H1 (cell line): ENCODE measurements around the gene MFSD6L. TPM values are rescaled to one million over a fixed set of nuclear protein-coding genes. Genes with fewer than 3 reads are reported as not detected.

Experiments used
- CTCF ChIA-PET: fragments of 300-600 bp; sonication (Branson Sonifier 250); formaldehyde crosslinking; loops from one replicate; lab custom pipeline; 2021; ENCODE audit not compliant: partially characterized antibody; lab: Charles Lee
- POLR2A ChIA-PET: fragments of 300-600 bp; sonication (Branson Sonifier 250); formaldehyde crosslinking; loops from one replicate; lab custom pipeline; 2021; ENCODE audit warnings: inconsistent platforms; ENCODE audit not compliant: partially characterized antibody; lab: Charles Lee
- DNase-seq, 2 experiments: peaks; one replicate each; pipeline versions ENCODE4 v3.0.0 to v3.0.0-alpha.2; 2010 to 2022; ENCODE audit warnings: low spot score in 2 of 2, low read depth in 1 of 2, mixed read lengths in 1 of 2
- FAIRE-seq: peaks from 2 replicates; lab custom pipeline; 2011; peaks lifted over from hg19 to GRCh38; lab: Jason Lieb, UNC
- H2AFZ ChIP-seq: 2 replicates; pipeline ENCODE4 v1.8.1; 2012; ENCODE audit warnings: low read length, inconsistent platforms
- H2AK5ac ChIP-seq: 2 replicates; pipeline ENCODE4 v1.6.1; 2013; ENCODE audit warnings: low read depth, low read length
- H2BK120ac ChIP-seq: replicated peaks from 2 replicates; pipeline ENCODE3; 2013; ENCODE audit warnings: low read depth, low read length, inconsistent platforms
- H2BK12ac ChIP-seq: 2 replicates; pipeline ENCODE4 v1.6.1; 2013; ENCODE audit warnings: low read depth, low read length
- H2BK15ac ChIP-seq: 2 replicates; pipeline ENCODE4 v1.6.1; 2013; ENCODE audit warnings: low read length
- H2BK20ac ChIP-seq: 2 replicates; pipeline ENCODE4 v1.6.1; 2013; ENCODE audit warnings: low read length
- H2BK5ac ChIP-seq: 2 replicates; pipeline ENCODE4 v1.6.1; 2013; ENCODE audit warnings: low read depth, low read length
- H3K14ac ChIP-seq: 2 replicates; pipeline ENCODE4 v1.6.1; 2013; ENCODE audit warnings: inconsistent platforms; ENCODE audit not compliant: insufficient read length
- H3K18ac ChIP-seq: 2 replicates; pipeline ENCODE4 v1.6.1; 2013; ENCODE audit warnings: low read length; ENCODE audit errors: extremely low read depth
- H3K23ac ChIP-seq: 2 replicates; pipeline ENCODE4 v1.6.1; 2013; ENCODE audit warnings: inconsistent platforms; ENCODE audit not compliant: insufficient read length
- H3K23me2 ChIP-seq: 2 replicates; pipeline ENCODE4 v1.6.1; 2013; ENCODE audit warnings: low read depth, low read length
- H3K27ac ChIP-seq: 2 replicates; pipeline ENCODE4 v1.6.1; 2011; ENCODE audit warnings: low read depth, low read length, inconsistent platforms
- H3K27me3 ChIP-seq, 4 experiments: replicated peaks in 1 of 4; 1 replicate in 1 of 4; 2 replicates in 3 of 4; pipeline versions ENCODE4 v1.6.1 to v1.8.1; 2011 to 2013; ENCODE audit warnings: low read length in 3 of 4, mild to moderate bottlenecking in 3 of 4, inconsistent platforms in 2 of 4, mixed read lengths in 2 of 4, moderate library complexity in 1 of 4; ENCODE audit not compliant: control insufficient read depth in 3 of 4, insufficient read depth in 3 of 4; ENCODE audit errors: extremely low read depth in 1 of 4
- H3K36me3 ChIP-seq, 4 experiments: 2 replicates each; pipeline versions ENCODE4 v1.6.1 to v1.8.1; 2011 to 2013; ENCODE audit warnings: mild to moderate bottlenecking in 4 of 4, low read length in 3 of 4, moderate library complexity in 2 of 4, control low read depth in 1 of 4, inconsistent platforms in 1 of 4; ENCODE audit not compliant: insufficient read depth in 4 of 4, control insufficient read depth in 2 of 4
- H3K4ac ChIP-seq: replicated peaks from 2 replicates; pipeline ENCODE3; 2013; ENCODE audit warnings: low read length, low read depth, mixed read lengths, inconsistent platforms; ENCODE audit not compliant: insufficient read length
- H3K4me1 ChIP-seq, 4 experiments: replicated peaks in 1 of 4; 1 replicate in 1 of 4; 2 replicates in 3 of 4; pipeline versions ENCODE4 v1.6.1 to v1.8.1; 2011 to 2013; ENCODE audit warnings: low read length in 3 of 4, inconsistent platforms in 2 of 4, mixed read lengths in 1 of 4; ENCODE audit not compliant: insufficient read depth in 4 of 4, control insufficient read depth in 3 of 4
- H3K4me2 ChIP-seq, 2 experiments: 2 replicates each; pipeline versions ENCODE4 v1.6.1 to v1.8.1; 2011 to 2013; ENCODE audit warnings: low read depth in 2 of 2, low read length in 2 of 2, control low read depth in 1 of 2, inconsistent platforms in 1 of 2, mild to moderate bottlenecking in 1 of 2; ENCODE audit not compliant: insufficient read depth in 1 of 2
- H3K4me3 ChIP-seq, 4 experiments: fragments of 200-600, 300-600 bp in 1 of 4; sonication (generic), shearing (Covaris generic), sonication (Bioruptor Twin) in 1 of 4; 2 replicates each; pipeline versions ENCODE4 v1.5.1 to v1.8.1; 2011 to 2016; ENCODE audit warnings: low read length in 4 of 4, low read depth in 3 of 4, control low read depth in 2 of 4, inconsistent platforms in 2 of 4, mild to moderate bottlenecking in 2 of 4, mixed read lengths in 1 of 4, moderate library complexity in 1 of 4; ENCODE audit not compliant: insufficient read depth in 2 of 4; ENCODE audit errors: extremely low read depth in 1 of 4
- H3K56ac ChIP-seq: replicated peaks from 2 replicates; pipeline ENCODE3; 2013; ENCODE audit warnings: low read depth, mild to moderate bottlenecking, mixed read lengths, low read length, inconsistent platforms; ENCODE audit not compliant: insufficient read length
- H3K79me1 ChIP-seq: 2 replicates; pipeline ENCODE4 v1.6.1; 2013; ENCODE audit warnings: low read depth, low read length, control low read depth
- H3K79me2 ChIP-seq, 2 experiments: 2 replicates each; pipeline versions ENCODE4 v1.6.1 to v1.8.1; 2012 to 2013; ENCODE audit warnings: low read length in 2 of 2, mild to moderate bottlenecking in 2 of 2, inconsistent platforms in 1 of 2; ENCODE audit not compliant: insufficient read depth in 2 of 2, control insufficient read depth in 1 of 2
- H3K9ac ChIP-seq, 4 experiments: replicated peaks in 1 of 4; 1 replicate in 1 of 4; 2 replicates in 3 of 4; pipeline versions ENCODE4 v1.6.1 to v1.8.1; 2011 to 2013; ENCODE audit warnings: low read depth in 3 of 4, low read length in 3 of 4, control low read depth in 2 of 4, mild to moderate bottlenecking in 2 of 4, moderate library complexity in 2 of 4, inconsistent platforms in 1 of 4; ENCODE audit errors: extremely low read depth in 1 of 4
- H3K9me3 ChIP-seq, 2 experiments: 2 replicates each; pipeline versions ENCODE4 v1.6.1 to v1.8.1; 2012 to 2013; ENCODE audit warnings: mild to moderate bottlenecking in 2 of 2, moderate library complexity in 2 of 2, control low read depth in 1 of 2, inconsistent platforms in 1 of 2, low read depth in 1 of 2, low read length in 1 of 2, mixed read lengths in 1 of 2; ENCODE audit not compliant: insufficient read depth in 2 of 2
- H4K20me1 ChIP-seq, 2 experiments: replicated peaks in 1 of 2; 2 replicates each; pipeline versions ENCODE3 to v1.8.1; 2011 to 2013; ENCODE audit warnings: inconsistent platforms in 2 of 2, low read length in 2 of 2, mild to moderate bottlenecking in 1 of 2; ENCODE audit not compliant: insufficient read depth in 2 of 2, control insufficient read depth in 1 of 2
- H4K5ac ChIP-seq: 2 replicates; pipeline ENCODE4 v1.6.1; 2013; ENCODE audit warnings: low read length, low read depth, mixed read lengths, inconsistent platforms; ENCODE audit not compliant: insufficient read length
- H4K8ac ChIP-seq: 2 replicates; pipeline ENCODE4 v1.8.0; 2013; ENCODE audit warnings: mild to moderate bottlenecking, moderate library complexity, low read length, inconsistent platforms; ENCODE audit not compliant: insufficient read depth; ENCODE audit errors: extremely low read depth
- H4K91ac ChIP-seq: replicated peaks from 2 replicates; pipeline ENCODE3; 2013; ENCODE audit warnings: low read length, mixed read lengths, inconsistent platforms; ENCODE audit not compliant: insufficient read length
- CBX5 ChIP-seq: fragments of 300-800, 300-1000 bp; sonication (generic); IDR thresholded peaks from 2 replicates; pipeline ENCODE4 v1.7.1; 2016; ENCODE audit warnings: antibody characterized with exemption, low read length, low read depth
- CBX8 ChIP-seq: fragments of 300-800, 300-1000 bp; sonication (generic); IDR thresholded peaks from 2 replicates; pipeline ENCODE4 v1.7.1; 2016; ENCODE audit warnings: low read depth, low read length, borderline replicate concordance
- JUN ChIP-seq: IDR thresholded peaks from 2 replicates; pipeline ENCODE4 v1.6.1; 2011; ENCODE audit warnings: low read depth, mild to moderate bottlenecking, improper control_type of control experiment, low read length
- JUND ChIP-seq: IDR thresholded peaks from 2 replicates; pipeline ENCODE4 v1.6.1; 2011; ENCODE audit warnings: mild to moderate bottlenecking, improper control_type of control experiment, low read length
- KDM4A ChIP-seq: IDR thresholded peaks from one replicate; pipeline ENCODE4 v1.7.1; 2012; ENCODE audit warnings: low read depth, mild to moderate bottlenecking, moderate library complexity, low read length, inconsistent platforms; ENCODE audit not compliant: severe bottlenecking
- MAFK ChIP-seq: IDR thresholded peaks from 2 replicates; pipeline ENCODE4 v1.6.1; 2012; ENCODE audit warnings: low read depth, mild to moderate bottlenecking, improper control_type of control experiment, low read length
- RFX5 ChIP-seq: IDR thresholded peaks from 2 replicates; pipeline ENCODE4 v1.6.1; 2011; ENCODE audit warnings: low read depth, low read length, improper control_type of control experiment, borderline replicate concordance
- SIRT6 ChIP-seq: IDR thresholded peaks from one replicate; pipeline ENCODE4 v1.7.1; 2012; ENCODE audit warnings: low read length, inconsistent platforms
- SP1 ChIP-seq: IDR thresholded peaks from 2 replicates; pipeline ENCODE4 v1.6.1; 2011; ENCODE audit warnings: low read depth, low read length
- WGBS, 2 experiments: shearing (Covaris generic) in 1 of 2; methylation state at CpG; one replicate each; pipeline versions ENCODE4 v1.1.6 to v1.1.7; 2013 to 2015; ENCODE audit warnings: low lambda C conversion rate in 2 of 2, mixed read lengths in 2 of 2, inconsistent platforms in 1 of 2, low coverage in 1 of 2, missing lambda C conversion rate in 1 of 2; ENCODE audit not compliant: insufficient replicate concordance in 2 of 2, insufficient coverage in 1 of 2, insufficient read length in 1 of 2; ENCODE audit errors: extremely low coverage in 1 of 2, missing lambda C conversion rate in 1 of 2; 5-methylcytosine and 5-hydroxymethylcytosine counted together
- polyA plus RNA-seq, 7 experiments: library from polyadenylated mRNA; depleted of rRNA in 3 of 7; stranded (reverse) in 5 of 7; unstranded in 2 of 7; fragments of >200 nt in 5 of 7; fragments of 200-250 nt in 2 of 7; gene quantifications; 1 replicate in 5 of 7; 2 replicates in 1 of 7; 4 replicates in 1 of 7; pipeline versions ENCODE4 v1.2.1 to v1.2.3, GENCODE V29; 2011 to 2013; ENCODE audit warnings: missing spikeins in 2 of 7, mixed read lengths in 2 of 7
- total RNA-seq: library from RNA; stranded (reverse); fragmentation: NEBNext Ultra II Directional; extraction: Animal tissue kit (Norgen Biotek cat#: 25700); gene quantifications from 2 replicates; pipeline ENCODE4 v1.2.1, GENCODE V29; 2021
- TF ChIP-seq, protein P1 (sequence below): IDR thresholded peaks from 2 replicates; pipeline ENCODE4 v1.6.1; 2012; ENCODE audit warnings: inconsistent platforms
- TF ChIP-seq, protein P2 (sequence below): IDR thresholded peaks from 2 replicates; pipeline ENCODE4 v1.6.1; 2012; ENCODE audit warnings: inconsistent platforms

MFSD6L gene
- total and polyA plus RNA-seq, 2 of the 8 experiments (the other 6 are each of a cell fraction or from before 2014, with no cell fraction given) = 2.6 to 2.7 TPM

DNA sequence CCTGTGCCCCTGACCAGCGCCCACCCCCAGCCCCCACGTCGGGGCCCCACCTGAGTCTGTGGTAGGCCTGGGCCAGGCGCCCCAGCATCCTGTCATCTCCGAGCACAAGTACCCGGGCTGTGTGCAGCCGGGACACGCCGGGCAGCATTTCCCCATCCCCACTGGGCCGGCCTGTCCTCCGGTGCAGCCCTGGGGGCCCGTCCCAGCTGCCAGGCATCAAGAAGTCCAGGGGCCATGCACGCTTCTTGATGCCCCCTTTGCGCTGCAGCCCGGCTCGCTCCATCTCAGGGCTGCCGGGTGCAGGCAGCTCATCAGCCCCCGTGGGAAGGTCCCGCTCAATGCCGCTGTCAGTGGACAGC is 29.3 kb upstream of the MFSD6L start:
- H2BK5ac ChIP-seq = no peak overlapping the region; the same call in 1 of the 2 replicates
- no peak overlapping the region for H3K4me2 ChIP-seq
- H2BK12ac ChIP-seq = no peak overlapping the region
- no peak overlapping the region for H3K4me3 ChIP-seq
- H4K20me1 ChIP-seq = peaks cover 0 to 5% of the 10 kb centered on the region in 2 experiments
- no peak for DNase-seq
- ChIA-PET POLR2A (no interaction called here), CTCF (interaction anchor here (0.9 to 2.7 kb wide), 3 partner anchors 8 to 60 kb away, joined by 3 to 14 read pairs (median 3); partner anchors contain the start of gene MFSD6L)
- no peak overlapping the region for H2AFZ ChIP-seq
- no peak overlapping the region for H3K27ac ChIP-seq
- H4K8ac ChIP-seq = peak overlapping the region; percentile 82; the same call in 1 of the 2 replicates
- H3K23ac ChIP-seq = no peak overlapping the region
- H3K9me3 ChIP-seq = 0 out of 4 replicates have a peak, but pooled peaks cover 0 to 4% of the 10 kb centered on the region in 2 experiments
- no peak overlapping the region for H3K4ac ChIP-seq
- no peak for TF ChIP-seq JUN
- TF ChIP-seq CBX5 = no peak
- TF ChIP-seq SP1 = no peak
- no peak for TF ChIP-seq RFX5
- no peak for TF ChIP-seq KDM4A
- TF ChIP-seq SIRT6 = no peak
- TF ChIP-seq CBX8 = no peak
- TF ChIP-seq, protein P1, sequence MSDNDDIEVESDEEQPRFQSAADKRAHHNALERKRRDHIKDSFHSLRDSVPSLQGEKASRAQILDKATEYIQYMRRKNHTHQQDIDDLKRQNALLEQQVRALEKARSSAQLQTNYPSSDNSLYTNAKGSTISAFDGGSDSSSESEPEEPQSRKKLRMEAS = no peak
- no peak for TF ChIP-seq MAFK
- TF ChIP-seq, protein P2, sequence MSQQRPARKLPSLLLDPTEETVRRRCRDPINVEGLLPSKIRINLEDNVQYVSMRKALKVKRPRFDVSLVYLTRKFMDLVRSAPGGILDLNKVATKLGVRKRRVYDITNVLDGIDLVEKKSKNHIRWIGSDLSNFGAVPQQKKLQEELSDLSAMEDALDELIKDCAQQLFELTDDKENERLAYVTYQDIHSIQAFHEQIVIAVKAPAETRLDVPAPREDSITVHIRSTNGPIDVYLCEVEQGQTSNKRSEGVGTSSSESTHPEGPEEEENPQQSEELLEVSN = no peak
- no peak for TF ChIP-seq JUND
- TF ChIP-seq, all 59 proteins: peak for 0
- peaks cover 0 to 11% (median 0%) of the 10 kb centered on the region in 4 experiments; a peak in 4 of 7 replicates for H3K4me1 ChIP-seq
- no peak overlapping the region for H2BK20ac ChIP-seq
- H2BK15ac ChIP-seq = no peak overlapping the region
- no peak overlapping the region for H4K91ac ChIP-seq
- no peak overlapping the region for H3K56ac ChIP-seq
- H2AK5ac ChIP-seq = no peak overlapping the region
- H2BK120ac ChIP-seq = no peak overlapping the region
- no peaks in the 10 kb centered on the region for H3K36me3 ChIP-seq
- no peak overlapping the region for H3K9ac ChIP-seq
- no peaks in the 10 kb centered on the region for H3K79me2 ChIP-seq
- H3K18ac ChIP-seq = no peak overlapping the region
- H3K27me3 ChIP-seq = no peaks in the 10 kb centered on the region
- no peak overlapping the region for H3K14ac ChIP-seq
- WGBS, 2 experiments = 93% methylated on average over 16 of the region's 20 CpGs; no CpG with 5 or more reads in 1 of the 2 experiments
- H4K5ac ChIP-seq = no peak overlapping the region
- H3K23me2 ChIP-seq = peaks cover 9% of the 10 kb centered on the region
- FAIRE-seq = no peak
- 0 out of 2 replicates have a peak, but pooled peaks cover 3% of the 10 kb centered on the region for H3K79me1 ChIP-seq
